ENCODE measurements around the gene ECT2. TPM values are rescaled to one million over a fixed set of nuclear protein-coding genes. Genes with fewer than 3 reads are reported as not detected.
A peak's percentile ranks its signal among the peaks of the same experiment; 100 is the strongest.
"Not testable (repeated sequence)": the region's sequence is repeated elsewhere in the genome, so short reads cannot be mapped to it uniquely, and the experiment has no call there.

ECT2 gene
- 10 to 100 TPM in 1 of 4 donors, 1 to 10 TPM in 3; 7.0 to 11.0 (median 9.0) TPM for total RNA-seq

DNA sequence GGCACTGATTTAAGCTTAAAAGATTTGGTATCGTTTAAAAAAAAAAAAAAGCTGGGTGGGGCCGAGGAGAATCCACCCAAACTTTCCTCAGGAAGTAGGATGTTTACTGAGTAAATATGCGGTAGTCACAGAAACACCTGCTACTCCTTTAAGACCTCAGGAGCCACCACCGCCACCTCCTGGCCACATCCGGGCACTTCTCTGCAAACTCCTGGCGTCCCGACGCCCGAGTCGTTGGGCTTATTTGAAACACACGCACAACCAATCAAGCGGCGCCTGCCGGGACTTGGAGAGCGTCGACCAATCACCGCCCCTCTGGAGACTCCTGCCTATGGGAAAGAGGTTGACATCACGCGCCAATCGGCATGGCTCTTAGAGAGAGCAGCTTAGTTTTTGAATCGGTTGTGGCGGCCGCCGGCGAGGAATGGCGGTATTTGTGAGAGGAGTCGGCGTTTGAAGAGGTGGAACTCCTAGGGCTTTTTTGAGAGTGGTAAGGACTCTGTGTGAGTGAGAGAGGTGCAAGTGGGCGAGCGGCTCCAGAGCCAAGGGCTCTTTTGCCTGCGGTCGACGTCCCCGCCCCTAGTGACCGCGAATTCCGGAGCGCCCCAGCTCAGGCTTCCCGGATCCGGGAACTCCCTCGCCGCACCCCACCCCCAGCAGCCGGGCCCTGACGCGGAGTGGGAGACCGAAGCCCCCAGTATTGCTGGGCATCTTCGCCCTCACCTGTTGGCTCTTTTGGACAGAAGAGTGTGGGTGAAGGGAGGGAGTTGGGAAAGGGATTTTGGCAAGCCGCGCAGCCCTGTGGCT lies at the start of gene ECT2:
ECT2 (plus strand) TSS at position 359 of the 807 bp plus-strand sequence. CDS start 3,805 bp downstream, outside the sequence.
- DNase-seq (ENCODE audit: low spot score) (peak; percentile 97), ATAC-seq (ENCODE audit: low FRiP score) (peak; percentile 99)
- TF ChIP-seq CTCF (IDR thresholded peaks at IDR 0.05) = peak in 2 of 3 donors; percentile 13 to 57

DNA sequence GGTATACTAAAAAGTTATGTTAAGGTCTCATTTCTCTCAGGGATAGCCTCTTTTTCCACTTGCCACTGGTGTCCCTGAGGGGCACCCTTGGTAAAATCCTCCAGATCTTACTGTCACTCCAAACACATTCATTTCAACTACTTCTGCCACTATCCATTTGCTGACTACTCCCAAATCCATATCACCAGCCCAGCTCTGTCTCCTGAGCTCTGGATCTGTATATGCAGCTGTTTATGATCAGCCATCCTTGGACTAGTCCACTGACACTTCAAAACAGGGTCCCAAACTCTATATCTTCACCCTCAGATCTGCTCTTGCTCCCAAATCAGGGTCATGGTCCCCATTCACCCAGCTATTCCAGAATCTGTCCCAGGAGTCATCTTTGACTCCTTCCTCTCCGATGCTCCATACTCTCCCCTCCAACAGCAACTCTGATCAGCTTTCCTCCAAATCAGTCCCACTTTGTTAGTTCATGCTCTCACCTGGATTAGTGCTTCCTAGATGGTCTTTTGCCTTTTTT lies 49.5 kb upstream of the ECT2 start:
- DNase-seq (ENCODE audit: low spot score) (no peak), ATAC-seq (ENCODE audit: low FRiP score) (no peak)
- TF ChIP-seq CTCF (IDR thresholded peaks at IDR 0.05) = no peak

DNA sequence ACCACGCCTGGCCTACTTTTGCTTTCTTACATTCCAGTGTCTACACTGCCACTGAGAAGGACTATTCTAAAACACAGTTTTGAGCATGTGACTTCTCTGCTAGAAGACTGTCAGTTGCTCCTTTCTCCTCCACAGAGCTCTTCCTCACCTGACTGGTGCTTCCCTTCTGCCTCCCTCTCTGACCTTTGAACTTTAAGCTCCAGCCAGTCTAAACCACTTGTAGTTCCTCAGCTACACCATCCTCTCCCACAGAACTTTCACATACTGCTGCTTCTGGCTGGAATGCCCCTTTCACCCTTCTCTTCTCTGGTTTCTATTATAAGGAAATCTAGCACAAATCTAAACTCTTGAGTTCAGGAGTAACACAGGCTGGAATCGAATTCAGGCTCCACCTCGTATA lies 48.8 kb upstream of the ECT2 start:
- TF ChIP-seq CTCF (IDR thresholded peaks at IDR 0.05) = no peak
- ATAC-seq (ENCODE audit: low FRiP score) (no peak), DNase-seq (ENCODE audit: low spot score) (no peak)

DNA sequence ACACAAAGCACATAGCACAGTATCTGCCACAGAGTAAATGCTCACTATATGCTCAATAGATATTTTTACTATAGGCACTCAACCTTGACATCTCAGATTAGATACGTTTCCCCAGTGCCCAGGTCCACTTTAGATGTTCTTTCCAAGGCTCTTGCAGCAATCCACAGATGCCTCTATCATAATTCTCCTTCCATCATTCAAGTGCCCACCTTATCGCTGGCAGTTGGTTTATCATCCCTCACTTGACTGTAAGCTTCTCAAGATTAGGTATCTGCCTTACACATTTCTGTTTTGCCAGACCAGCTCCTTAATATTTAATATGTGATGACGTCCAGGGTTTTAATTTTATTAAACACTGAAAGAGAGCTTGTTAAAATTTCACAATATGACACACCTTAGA lies 48.3 kb upstream of the ECT2 start:
- DNase-seq (ENCODE audit: low spot score) = no peak
- ATAC-seq (ENCODE audit: low FRiP score) = no peak
- TF ChIP-seq CTCF (IDR thresholded peaks at IDR 0.05) = no peak

DNA sequence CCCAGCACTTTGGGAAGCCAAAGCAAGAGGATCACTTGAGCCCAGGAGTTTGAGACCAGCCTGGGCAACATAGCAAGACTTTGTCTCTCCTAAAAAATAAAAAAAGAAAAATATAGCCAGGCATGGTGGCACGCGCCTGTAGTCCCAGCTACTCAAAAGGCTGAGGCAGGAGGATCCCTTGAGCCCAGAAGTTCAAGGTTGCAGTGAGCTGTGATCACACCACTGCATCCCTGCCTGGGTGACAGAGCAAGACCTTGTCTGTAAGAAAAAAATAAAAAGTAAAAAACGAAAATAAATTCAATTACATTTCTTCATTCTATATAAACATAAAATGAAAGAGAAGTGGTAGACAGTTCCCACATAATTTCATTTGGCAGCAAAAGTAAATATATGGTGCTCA lies 47.8 kb upstream of the ECT2 start:
- DNase-seq (ENCODE audit: low spot score); ATAC-seq (ENCODE audit: low FRiP score): not testable (repeated sequence)

DNA sequence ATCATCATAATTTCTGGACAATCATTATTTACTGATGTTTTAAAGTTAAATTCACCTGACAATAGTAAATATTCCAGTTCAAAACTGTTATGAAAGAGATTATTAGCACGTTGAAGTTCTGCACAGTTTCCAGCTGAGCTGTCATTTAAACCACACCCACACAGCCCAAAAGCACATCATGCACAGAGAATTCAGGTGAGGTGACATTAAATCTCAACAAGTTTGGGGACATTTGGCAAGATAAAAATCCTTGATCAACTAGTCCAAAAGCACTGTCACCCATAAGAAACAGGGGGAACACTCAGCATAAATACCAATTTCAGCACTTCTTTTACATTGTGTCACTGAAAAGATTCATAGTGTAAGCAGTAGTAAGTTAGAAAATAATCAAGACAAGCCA lies 46.5 kb upstream of the ECT2 start:
- no peak for DNase-seq (ENCODE audit: low spot score)
- TF ChIP-seq CTCF (IDR thresholded peaks at IDR 0.05) = no peak

DNA sequence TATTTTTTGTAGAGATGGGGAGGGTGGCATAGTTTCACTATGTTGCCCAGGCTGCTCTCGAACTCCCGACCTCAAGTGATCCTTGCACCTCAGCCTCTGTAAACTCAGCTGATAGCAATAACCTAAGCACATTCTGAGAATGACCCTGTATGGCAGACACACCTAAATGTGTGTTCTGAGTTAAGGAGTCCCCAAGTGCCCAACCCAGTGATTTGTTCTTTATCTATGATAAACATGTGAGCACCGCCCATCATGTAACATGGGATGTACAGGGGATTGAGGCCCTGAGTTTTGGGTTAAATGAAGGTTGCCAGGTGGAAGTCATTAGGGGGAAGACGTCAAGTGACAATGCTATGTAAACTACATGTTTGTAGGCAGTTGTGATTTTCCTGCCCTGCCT lies 45.4 kb upstream of the ECT2 start:
- TF ChIP-seq CTCF (IDR thresholded peaks at IDR 0.05) = no peak
- DNase-seq (ENCODE audit: low spot score) (no peak), ATAC-seq (ENCODE audit: low FRiP score) (no peak)

More for the DNA sequence above, 46.5 kb upstream of the ECT2 start:
- ATAC-seq (ENCODE audit: low FRiP score) = no peak
